ACC112 (cell line): ENCODE data around the gene TPSB2.
"Not testable (repeated sequence)": the region's sequence is repeated elsewhere in the genome, so short reads cannot be mapped to it uniquely, and the experiment has no call there.

ENCODE experiments used
- H2AFZ ChIP-seq: fragments of 200-600 bp; sonication (generic); one replicate; pipeline ENCODE4 v1.6.0; 2017; ENCODE audit warnings: antibody characterized with exemption, low read length; ENCODE audit not compliant: unreplicated experiment
- H3K27ac ChIP-seq: fragments of 200-600 bp; sonication (generic); 2 replicates; pipeline ENCODE4 v1.5.1; 2014; ENCODE audit warnings: low read depth, mild to moderate bottlenecking, antibody characterized with exemption, low read length, moderate library complexity
- H3K27me3 ChIP-seq: fragments of 200-600 bp; sonication (generic); 2 replicates; pipeline ENCODE4 v1.6.1; 2014; ENCODE audit warnings: mild to moderate bottlenecking, antibody characterized with exemption, low read length, moderate library complexity, mixed read lengths; ENCODE audit not compliant: insufficient read depth
- H3K36me3 ChIP-seq: fragments of 200-600 bp; sonication (generic); 2 replicates; pipeline ENCODE4 v1.6.1; 2016; ENCODE audit warnings: mild to moderate bottlenecking, antibody characterized with exemption, low read length, moderate library complexity, mixed read lengths; ENCODE audit not compliant: insufficient read depth
- H3K4me1 ChIP-seq: fragments of 200-600 bp; sonication (generic); one replicate; pipeline ENCODE4 v1.6.1; 2016; ENCODE audit warnings: low read length, mixed read lengths; ENCODE audit not compliant: insufficient read depth, unreplicated experiment, control insufficient read depth
- H3K4me3 ChIP-seq: fragments of 200-600 bp; sonication (generic); 2 replicates; pipeline ENCODE4 v1.5.1; 2014; ENCODE audit warnings: mild to moderate bottlenecking, low read depth, low read length
- H3K79me2 ChIP-seq: fragments of 200-600 bp; sonication (generic); one replicate; pipeline ENCODE4 v1.6.0; 2016; ENCODE audit warnings: low read length; ENCODE audit not compliant: control insufficient read depth, unreplicated experiment, insufficient read depth

The TPSB2 gene

GRCh38 chr16:1271724-1272413 is 41.9 kb upstream of the TPSB2 start:
- not testable (repeated sequence) for H3K36me3 ChIP-seq, H3K4me3 ChIP-seq, H3K4me1 ChIP-seq, H3K27ac ChIP-seq, H3K79me2 ChIP-seq, H2AFZ ChIP-seq
- H3K27me3 ChIP-seq, result peaks cover 28% of the 10 kb centered on the region

GRCh38 chr16:1271380-1271723 is 41.4 kb upstream of the TPSB2 start:
- peaks cover 28% of the 10 kb centered on the region for H3K27me3 ChIP-seq
- H3K4me3 ChIP-seq, result no peak overlapping the region
- H2AFZ ChIP-seq, result no peak overlapping the region
- no peak overlapping the region for H3K27ac ChIP-seq
- no peaks in the 10 kb centered on the region for H3K4me1 ChIP-seq
- no peaks in the 10 kb centered on the region for H3K79me2 ChIP-seq
- H3K36me3 ChIP-seq, result no peaks in the 10 kb centered on the region

- H3K36me3 ChIP-seq, H3K4me1 ChIP-seq, H2AFZ ChIP-seq, H3K79me2 ChIP-seq, H3K27ac ChIP-seq, H3K4me3 ChIP-seq: not testable (repeated sequence)
- H3K27me3 ChIP-seq, result peaks cover 22% of the 10 kb centered on the region
Observed at GRCh38 chr16:1269418-1269817, 39.4 kb upstream of the TPSB2 start.

DNA sequence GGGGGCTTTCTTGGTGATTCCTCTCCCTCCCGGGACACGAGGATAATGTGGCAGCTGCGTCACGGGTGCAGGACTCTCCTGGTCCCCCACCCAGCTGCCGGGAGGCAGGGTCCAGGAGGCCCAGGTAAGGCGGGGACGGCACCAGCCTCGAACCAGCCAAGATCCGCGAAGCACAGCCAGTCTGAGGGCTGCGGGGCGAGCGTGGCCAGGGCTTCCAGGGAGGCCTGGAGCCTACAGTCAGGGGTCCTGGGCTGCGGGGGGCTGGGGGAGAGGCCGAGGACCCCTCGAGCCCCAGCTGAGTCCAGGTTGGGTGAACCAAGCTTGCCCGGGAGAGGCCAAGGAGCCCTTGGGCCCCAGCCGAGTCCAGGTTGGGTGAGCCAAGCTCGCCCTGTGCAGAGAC is 35.8 kb upstream of the TPSB2 start:
- Histone ChIP-seq H3K4me1 (no peaks in the 10 kb centered on the region), H3K79me2 (no peaks in the 10 kb centered on the region), H3K4me3 (no peak overlapping the region), H3K36me3 (no peaks in the 10 kb centered on the region), H3K27ac (no peak overlapping the region), H3K27me3 (peaks cover 38% of the 10 kb centered on the region), H2AFZ (no peak overlapping the region)

DNA sequence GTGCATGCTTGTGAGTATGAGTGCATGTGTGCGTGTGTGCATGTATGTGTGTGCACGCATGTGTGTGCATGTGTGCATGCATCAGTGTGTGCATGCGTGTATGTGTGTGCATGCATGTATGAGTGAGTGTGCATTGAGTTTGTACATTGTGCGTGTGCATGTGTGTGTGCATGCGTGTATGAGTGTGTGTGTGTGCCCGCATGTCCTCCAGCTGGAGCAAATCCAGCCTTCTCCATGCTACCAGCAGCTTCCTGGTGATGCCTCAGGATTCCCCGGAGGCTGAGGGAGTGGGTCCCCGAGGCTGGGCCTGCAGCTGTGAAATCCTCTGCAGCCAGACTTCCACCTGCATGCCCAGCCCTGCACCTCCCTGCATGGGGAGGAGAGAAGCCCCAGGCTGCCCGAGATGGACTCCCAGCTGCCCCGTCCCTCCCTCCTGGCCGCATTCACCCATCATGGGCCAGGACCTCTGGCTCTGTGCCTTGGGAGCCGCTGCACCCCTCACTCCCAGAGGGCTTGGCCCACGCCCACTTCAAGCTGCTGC is 35.2 kb upstream of the TPSB2 start:
- H3K4me1 ChIP-seq, result no peaks in the 10 kb centered on the region
- peaks cover 42% of the 10 kb centered on the region for H3K27me3 ChIP-seq
- no peak overlapping the region for H3K4me3 ChIP-seq
- no peak overlapping the region for H2AFZ ChIP-seq
- no peaks in the 10 kb centered on the region for H3K36me3 ChIP-seq
- no peak overlapping the region for H3K27ac ChIP-seq
- no peaks in the 10 kb centered on the region for H3K79me2 ChIP-seq

DNA sequence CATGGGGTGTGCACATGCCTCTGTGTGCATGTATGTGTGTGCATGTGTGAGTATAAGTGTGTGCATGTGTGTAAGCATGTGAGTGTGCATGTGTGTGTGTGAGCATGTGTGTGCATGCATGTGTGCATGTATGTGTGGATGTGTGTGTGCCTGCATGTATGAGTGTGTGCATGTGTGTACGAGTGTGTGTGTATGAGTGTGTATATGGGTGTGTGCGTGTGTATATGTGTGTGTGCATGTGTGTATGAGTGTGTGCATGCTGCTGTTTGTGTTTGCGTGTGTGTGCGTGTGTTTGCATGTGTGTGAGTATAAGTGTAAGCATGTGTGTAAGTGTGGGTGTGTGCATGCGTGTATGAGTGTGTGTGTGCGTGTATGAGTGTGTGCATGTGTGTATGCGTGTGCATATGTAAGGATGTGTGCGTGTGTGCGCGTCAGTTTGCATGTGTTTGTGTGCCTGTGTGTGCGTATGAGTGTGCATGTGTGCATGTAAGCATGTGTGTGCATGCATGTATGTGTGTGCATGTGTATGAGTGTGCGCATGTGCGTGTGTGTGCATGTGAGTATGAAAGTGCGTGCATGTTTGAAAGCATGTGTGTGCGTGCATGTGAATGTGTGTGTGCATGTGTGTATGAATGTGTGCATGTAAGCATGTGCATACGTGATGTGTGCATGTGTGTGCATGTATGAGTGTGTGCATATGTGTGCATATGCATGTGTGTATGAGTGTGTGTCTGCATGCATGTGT is 34.5 kb upstream of the TPSB2 start:
- H3K27me3 ChIP-seq, result peaks cover 43% of the 10 kb centered on the region
- H3K4me3 ChIP-seq, result no peak overlapping the region
- H2AFZ ChIP-seq, result no peak overlapping the region
- no peaks in the 10 kb centered on the region for H3K79me2 ChIP-seq
- H3K27ac ChIP-seq, result no peak overlapping the region
- no peaks in the 10 kb centered on the region for H3K36me3 ChIP-seq
- no peaks in the 10 kb centered on the region for H3K4me1 ChIP-seq

GRCh38 chr16:1263591-1264344 is 33.8 kb upstream of the TPSB2 start:
- Histone ChIP-seq H2AFZ (no peak overlapping the region), H3K27ac (no peak overlapping the region), H3K79me2 (no peaks in the 10 kb centered on the region), H3K4me1 (no peaks in the 10 kb centered on the region), H3K36me3 (no peaks in the 10 kb centered on the region), H3K27me3 (peaks cover 49% of the 10 kb centered on the region), H3K4me3 (no peak overlapping the region)

DNA sequence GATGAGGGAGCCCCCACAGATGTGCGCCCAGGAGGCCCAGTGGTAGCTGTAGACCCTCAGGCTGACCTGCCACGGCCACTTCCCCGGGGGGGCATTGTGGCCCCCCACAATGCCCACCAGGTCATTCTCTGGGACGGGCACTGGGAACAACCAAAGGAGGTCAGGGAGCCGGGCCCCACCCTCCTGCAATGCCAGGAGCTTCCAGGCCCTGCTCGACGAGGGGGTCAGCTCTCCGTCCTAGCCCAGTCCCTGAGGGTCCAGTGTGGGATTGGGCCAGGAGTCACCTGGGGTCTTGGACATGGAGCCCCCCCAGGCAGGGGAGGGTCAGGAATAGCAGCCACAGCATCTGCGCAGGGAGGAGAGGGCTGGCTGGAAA is 32.9 kb upstream of the TPSB2 start:
- Histone ChIP-seq H3K4me3 (no peak overlapping the region), H3K79me2 (no peaks in the 10 kb centered on the region), H3K27ac (no peak overlapping the region), H3K36me3 (no peaks in the 10 kb centered on the region), H2AFZ (no peak overlapping the region), H3K27me3 (peaks cover 50% of the 10 kb centered on the region), H3K4me1 (no peaks in the 10 kb centered on the region)

DNA sequence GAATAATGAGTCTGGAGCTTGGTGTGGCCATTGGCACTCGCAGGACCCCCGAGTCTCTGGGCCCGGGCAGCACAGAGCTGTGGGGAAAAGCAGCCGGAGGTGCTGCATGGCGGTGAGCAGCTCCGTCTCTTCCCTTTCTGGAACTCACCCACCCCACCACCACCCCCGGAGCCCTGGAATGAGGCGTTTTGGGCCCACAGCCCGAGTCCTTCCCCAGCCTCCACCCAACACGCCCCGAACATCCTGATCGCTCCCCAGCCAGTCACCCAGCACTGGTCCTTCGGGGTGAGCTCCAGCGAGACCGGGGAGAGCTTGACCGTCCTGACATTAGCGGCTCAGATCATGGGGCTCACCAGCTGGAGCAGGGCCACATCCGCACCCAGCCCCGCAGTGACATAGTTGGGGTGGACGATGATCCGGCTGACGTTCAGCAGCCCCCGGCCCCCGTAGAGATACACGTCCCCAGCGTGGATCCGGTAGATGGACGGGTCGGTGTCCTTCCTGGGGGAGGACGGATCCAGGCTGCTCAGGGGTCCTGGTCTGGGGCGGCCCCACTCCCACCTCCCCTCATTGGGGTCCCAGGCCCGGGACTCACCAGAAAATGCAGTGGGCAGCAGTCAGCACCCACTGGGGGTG is 32.3 kb upstream of the TPSB2 start:
- Histone ChIP-seq H3K27ac (no peak overlapping the region), H3K79me2 (no peaks in the 10 kb centered on the region), H3K27me3 (peaks cover 50% of the 10 kb centered on the region), H3K4me1 (no peaks in the 10 kb centered on the region), H3K4me3 (no peak overlapping the region), H2AFZ (no peak overlapping the region), H3K36me3 (no peaks in the 10 kb centered on the region)

DNA sequence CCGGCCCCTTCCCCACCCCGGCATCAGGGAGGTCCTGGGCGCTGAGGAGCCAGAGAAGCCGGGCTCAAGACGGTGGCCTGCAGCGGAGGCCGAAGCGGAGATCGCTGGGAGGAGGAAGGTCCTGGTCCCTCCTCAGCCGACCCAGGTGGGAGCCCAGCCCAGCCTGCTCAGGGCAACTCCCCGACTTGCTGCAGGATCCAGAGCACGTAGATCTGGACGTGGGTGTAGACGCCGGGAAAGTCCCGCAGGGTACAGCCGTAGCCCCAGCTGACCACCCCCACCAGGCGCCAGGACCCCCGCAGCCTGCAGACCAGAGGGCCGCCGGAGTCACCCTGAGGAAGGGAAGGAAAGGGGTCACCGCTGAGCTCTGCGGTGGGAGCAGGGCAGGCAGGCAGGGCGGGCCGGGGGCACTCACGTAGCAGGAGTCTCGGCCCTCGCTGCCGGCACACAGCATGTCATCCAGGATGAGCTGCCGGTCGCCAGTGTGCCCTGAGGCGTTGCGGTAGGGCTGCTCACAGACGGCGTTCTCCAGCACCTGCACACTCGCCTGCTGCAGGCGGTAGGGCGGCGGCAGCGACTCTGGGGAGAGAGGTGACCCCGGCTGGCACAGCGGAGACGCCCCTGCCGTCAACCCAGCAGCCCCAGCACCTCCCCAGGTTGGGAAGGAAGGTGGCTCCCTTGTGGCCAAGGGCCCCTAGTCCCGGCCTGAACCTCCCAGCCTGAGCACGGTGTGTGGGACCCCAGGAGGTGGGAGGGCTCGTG is 31.3 kb upstream of the TPSB2 start:
- Histone ChIP-seq H3K4me1 (no peaks in the 10 kb centered on the region), H3K79me2 (no peaks in the 10 kb centered on the region), H2AFZ (no peak overlapping the region), H3K4me3 (no peak overlapping the region), H3K27ac (no peak overlapping the region), H3K36me3 (no peaks in the 10 kb centered on the region), H3K27me3 (peaks cover 50% of the 10 kb centered on the region)
